GM21528 (cell line): ENCODE results near the gene ACSM5.

Experiments used
- ATAC-seq: cut with Tn5 transposase; IDR thresholded peaks from one replicate; pipeline ENCODE4 v1.9.1; 2021; ENCODE audit warnings: mild to moderate bottlenecking, moderate library complexity; ENCODE audit not compliant: unreplicated experiment, low FRiP score

Gene ACSM5, protein sequence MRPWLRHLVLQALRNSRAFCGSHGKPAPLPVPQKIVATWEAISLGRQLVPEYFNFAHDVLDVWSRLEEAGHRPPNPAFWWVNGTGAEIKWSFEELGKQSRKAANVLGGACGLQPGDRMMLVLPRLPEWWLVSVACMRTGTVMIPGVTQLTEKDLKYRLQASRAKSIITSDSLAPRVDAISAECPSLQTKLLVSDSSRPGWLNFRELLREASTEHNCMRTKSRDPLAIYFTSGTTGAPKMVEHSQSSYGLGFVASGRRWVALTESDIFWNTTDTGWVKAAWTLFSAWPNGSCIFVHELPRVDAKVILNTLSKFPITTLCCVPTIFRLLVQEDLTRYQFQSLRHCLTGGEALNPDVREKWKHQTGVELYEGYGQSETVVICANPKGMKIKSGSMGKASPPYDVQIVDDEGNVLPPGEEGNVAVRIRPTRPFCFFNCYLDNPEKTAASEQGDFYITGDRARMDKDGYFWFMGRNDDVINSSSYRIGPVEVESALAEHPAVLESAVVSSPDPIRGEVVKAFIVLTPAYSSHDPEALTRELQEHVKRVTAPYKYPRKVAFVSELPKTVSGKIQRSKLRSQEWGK

DNA sequence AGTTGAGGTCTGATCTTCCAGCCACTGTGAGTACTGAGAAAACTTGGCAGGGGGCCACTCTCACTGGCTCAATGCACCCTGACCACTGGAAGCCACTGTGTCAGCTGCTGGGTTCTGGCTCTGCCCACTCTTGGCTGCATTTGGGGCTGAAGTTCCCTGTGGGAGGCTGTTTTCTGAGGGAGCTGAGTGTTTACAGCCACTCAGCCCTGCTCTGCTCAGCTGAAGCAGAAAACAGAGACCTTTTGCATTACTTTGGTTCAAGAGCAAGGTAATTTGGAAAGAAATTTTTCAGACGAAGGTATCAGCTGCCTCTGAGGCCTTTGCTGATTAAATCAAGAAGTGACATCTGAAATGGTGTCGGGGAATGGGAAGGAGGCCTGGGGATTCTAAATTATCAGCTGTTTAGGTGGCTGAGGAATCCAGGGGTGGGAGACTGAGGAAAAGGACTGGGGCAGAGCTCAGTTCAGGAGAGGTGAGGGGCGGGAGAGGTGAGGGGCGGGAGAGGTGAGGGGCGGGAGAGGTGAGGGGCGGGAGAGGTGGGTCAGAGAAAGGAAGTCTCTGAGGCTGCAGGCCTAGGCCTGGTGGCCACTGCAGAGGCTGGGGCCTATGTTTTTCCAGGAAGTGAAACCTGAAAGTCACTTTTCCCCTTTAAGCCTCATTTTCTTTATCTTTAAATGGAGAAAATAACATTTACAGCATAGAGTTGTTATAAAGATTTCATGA, at the start of gene ACSM5:
ACSM5 (plus strand) TSS at position 137 of the 723 bp plus-strand sequence. CDS start 1,951 bp downstream, outside the sequence.
- no peak for ATAC-seq

GRCh38 chr16:20359997-20360396, 49.3 kb upstream of the ACSM5 start:
- ATAC-seq, result no peak

DNA sequence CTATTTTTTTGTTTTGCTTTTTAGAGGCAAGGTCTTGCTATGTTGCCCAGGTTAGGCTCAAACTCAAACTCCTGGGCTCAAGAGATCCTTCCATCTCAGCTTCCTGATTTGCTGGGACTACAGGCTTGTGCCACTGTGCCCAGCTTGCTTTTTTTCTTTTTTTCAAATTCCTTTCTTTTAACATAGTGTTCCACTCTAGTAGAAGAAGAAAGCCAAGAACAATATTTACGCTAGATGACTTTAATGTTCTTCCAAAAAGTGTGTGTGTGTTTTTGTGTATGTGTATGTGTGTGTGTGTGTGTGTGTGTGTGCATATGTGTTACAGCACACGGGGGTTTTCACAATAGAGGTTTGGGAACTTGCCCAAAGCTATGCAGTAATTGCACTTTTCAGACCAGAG, 46.1 kb upstream of the ACSM5 start:
- ATAC-seq, result no peak

DNA sequence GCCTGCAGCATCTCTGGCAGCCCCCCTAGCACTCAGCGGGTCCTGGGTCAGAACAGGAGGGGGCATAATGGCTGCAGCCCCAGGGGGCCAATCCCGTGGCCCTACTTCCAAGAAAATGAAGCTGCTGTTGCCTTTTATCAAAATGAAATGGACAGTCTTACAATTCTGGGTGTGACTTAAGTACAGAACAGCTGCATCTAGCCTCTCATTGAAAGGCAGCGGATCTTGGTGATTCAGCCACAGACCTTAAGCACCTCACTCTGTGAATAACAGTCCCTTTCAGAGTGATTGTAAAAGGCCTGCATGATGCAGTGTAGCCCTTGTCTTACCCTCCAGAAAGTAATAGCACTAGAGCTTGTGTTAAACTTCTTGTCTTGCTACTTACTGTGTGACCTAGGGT, 45.3 kb upstream of the ACSM5 start:
- ATAC-seq, result no peak

DNA sequence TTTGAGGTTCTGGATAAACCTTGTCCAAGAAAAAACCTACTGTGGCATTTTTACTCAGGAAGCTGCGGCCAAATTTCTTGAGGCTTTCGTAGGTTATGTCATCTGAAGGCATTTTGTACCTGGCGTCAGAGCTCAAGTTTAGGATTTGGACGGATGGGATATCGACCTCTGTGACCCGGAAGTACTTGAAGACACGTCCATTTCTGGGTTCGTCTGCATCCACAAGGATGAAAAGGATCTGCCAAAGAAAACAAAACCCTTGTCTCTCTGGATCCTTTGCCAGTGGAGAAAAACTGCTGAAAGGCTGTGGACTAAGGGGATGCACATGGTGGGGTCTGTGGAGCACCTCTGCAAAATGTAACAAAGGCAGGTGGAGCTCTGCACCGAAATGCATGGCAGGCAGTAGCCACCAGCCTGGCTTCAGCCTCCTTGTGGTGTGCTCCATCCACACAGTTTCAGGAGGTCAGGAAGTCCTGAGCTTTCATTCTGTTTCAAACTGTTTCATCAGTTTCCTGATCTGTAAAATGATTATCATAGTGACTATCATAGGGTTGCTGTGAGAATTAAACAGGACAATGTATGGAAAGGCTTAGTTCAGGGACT, 39.8 kb upstream of the ACSM5 start:
- ATAC-seq, result no peak

- no peak for ATAC-seq
Measured at GRCh38 chr16:20372701-20373100, 36.6 kb upstream of the ACSM5 start.

DNA sequence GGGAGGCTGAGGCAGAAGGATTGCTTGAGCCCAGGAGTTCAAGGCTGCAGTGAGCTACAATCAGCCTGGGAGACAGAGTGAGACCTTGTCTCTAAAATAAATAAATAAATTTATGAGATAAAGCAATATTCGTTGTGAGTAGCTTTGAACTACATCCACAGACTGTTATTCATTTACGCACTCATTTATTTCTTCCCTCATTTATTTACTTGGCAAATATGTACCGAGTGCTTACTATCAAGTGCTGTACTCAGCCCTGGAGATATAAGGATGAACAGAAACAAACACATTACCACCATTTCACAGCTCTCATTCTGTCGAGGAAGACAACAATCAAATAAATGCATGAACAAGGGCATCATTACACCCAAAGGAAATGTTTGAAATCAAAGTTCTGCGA, 32.2 kb upstream of the ACSM5 start:
- ATAC-seq, result no peak

DNA sequence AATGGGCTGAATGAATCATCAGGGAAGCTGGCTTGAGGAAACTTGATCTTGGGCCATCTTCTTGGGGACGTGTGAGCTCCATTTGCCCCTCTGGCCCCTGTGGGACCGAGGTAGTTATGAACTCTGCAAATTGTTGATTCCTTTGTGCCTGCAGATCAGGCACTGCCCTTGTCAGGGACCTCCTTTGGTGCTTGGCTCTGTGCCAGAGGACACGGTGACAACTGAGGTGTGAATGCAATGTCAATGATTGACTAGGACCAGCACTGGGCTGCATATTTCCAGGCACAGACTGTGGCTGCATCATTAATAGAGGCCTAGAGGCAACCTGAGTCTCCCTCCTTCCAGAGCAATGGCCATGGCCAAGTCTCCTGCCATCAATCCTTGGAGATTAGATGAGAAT, 28.6 kb upstream of the ACSM5 start:
- ATAC-seq, result no peak

- no peak for ATAC-seq
Measured at GRCh38 chr16:20382202-20382948, 27.0 kb upstream of the ACSM5 start.

GRCh38 chr16:20383106-20384029, 26.0 kb upstream of the ACSM5 start:
- ATAC-seq, result no peak

DNA sequence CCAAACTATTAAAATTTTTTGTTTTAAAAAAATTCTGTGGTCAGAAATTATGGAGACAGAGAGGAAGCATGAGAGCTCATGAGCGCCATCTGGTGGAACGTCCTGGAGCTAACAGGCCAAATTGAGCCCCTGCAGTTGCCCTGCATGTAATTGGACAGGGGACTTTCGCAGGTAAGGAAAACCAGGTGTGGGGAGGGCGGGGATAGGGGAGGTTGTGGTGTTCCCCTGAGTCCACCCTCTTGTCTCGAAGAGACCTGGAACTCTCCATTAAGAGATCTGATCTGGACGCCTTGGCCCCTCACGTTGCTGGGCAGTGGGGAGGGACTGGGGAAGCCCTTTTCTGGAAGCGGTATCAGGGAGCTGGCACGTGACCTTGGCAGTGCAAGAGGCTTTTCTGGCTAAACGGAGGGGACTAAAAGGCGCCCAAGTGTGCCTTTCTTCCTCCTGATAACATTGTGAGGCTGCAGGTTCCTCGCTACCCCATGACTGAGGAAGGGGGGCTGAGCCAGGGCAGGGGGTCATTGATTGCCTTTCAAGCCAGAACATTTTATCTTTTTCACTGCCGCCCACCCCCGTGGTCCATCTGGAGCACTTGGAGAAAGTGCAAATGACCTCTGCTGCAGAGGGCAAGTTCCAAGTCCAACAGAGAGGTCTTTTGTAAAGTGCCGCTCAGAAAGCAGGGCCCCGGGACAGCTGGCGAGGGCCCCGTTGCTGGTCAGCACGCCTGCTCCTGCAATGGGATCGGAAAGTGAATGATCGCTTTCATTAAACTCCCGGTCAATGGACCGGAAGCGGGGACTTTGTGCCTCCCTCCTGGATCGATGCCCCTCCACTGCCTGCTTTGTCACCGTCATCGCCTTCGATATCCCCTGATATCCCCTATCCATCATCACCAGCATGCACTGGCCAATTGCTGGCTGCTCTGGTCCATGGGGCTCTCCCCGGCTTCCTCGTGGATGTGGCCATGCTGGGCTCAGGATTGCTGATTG, 23.2 kb upstream of the ACSM5 start:
- no peak for ATAC-seq

DNA sequence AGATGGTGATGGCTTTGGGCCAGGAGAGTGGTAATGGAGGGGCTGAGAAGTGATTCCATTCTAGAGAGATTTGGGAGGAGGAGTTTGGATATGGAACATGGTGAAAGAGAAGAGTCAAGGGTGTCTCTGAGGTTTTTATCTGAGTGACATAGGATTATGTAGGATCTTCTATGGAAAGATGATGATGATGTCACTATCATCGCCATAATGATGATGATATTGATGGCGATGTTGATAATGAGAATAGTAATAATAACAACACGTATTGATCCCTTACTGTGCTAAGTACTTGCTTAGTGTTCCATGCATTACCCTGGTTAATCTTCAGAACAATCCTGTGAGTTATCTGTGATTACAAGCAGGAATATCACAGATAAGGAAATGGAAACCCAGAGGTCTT, 21.4 kb upstream of the ACSM5 start:
- no peak for ATAC-seq

DNA sequence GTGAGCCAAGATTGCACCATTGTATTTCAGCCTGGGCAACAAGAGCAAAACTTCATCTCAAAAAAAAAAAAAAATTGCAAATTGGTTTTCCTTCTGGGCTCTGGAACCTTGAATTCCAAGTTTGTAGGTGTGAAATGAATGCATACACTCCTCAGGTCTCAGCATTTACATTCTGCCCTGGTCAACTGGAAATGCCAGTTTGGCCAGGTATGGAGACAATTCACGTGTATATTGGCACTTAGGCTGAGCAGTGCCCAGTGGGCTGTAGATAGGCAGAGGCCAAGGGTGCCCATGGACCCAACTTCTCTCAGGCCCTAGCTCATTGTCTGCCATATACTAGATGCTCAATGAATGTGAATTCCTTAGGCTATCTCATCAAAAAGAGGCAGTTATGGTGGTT, 20.5 kb upstream of the ACSM5 start:
- no peak for ATAC-seq

GRCh38 chr16:20391045-20391444, 18.3 kb upstream of the ACSM5 start:
- no peak for ATAC-seq

- ATAC-seq, result no peak
Measured at GRCh38 chr16:20393801-20394577, 15.3 kb upstream of the ACSM5 start.

DNA sequence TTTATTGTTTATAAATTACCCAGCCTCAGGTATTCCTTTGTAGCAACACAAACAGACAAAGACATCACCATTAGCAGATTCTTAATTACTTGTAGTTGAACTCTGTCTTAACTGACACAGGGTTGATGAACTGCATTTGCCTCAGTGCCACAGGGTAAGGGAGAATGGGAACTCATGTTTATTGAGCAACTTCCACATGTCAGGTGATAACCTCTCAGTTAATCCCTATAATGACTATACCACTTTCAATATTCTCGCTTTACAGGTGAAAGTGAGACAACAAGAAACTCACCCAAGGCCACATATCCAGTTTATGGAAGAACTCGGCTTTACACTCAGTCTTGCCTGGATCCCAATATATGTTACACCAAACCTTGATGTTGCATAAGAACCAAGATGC, 13.4 kb upstream of the ACSM5 start:
- ATAC-seq, result no peak

GRCh38 chr16:20396846-20397467, 12.4 kb upstream of the ACSM5 start:
- no peak for ATAC-seq
